H9 (cell line): ENCODE results near the gene ETV7. TPM values are rescaled to one million over a fixed set of nuclear protein-coding genes. Genes with fewer than 3 reads are reported as not detected.

Experiments
- DNase-seq: peaks from one replicate; pipeline ENCODE4 v3.0.0-alpha.2; 2017
- H2AFZ ChIP-seq: one replicate; pipeline ENCODE4 v1.6.1; 2013; ENCODE audit warnings: mild to moderate bottlenecking, low read length, control low read depth, moderate library complexity
- H2AK5ac ChIP-seq: 2 replicates; pipeline ENCODE4 v1.6.1; 2013; ENCODE audit warnings: low read length, control low read depth, mixed read lengths; ENCODE audit not compliant: insufficient read length
- H2BK120ac ChIP-seq: one replicate; pipeline ENCODE4 v1.6.1; 2013; ENCODE audit warnings: low read depth, mild to moderate bottlenecking, low read length, control low read depth, inconsistent platforms; ENCODE audit not compliant: poor library complexity, severe bottlenecking
- H2BK12ac ChIP-seq: 2 replicates; pipeline ENCODE4 v1.6.1; 2013; ENCODE audit warnings: low read length, control low read depth, mixed read lengths, low read depth; ENCODE audit not compliant: insufficient read length
- H2BK15ac ChIP-seq: 2 replicates; pipeline ENCODE4 v1.6.1; 2013; ENCODE audit warnings: low read depth, low read length, control low read depth
- H2BK20ac ChIP-seq: one replicate; pipeline ENCODE4 v1.6.1; 2013; ENCODE audit warnings: low read depth, mild to moderate bottlenecking, low read length, control low read depth, inconsistent platforms; ENCODE audit not compliant: poor library complexity, severe bottlenecking
- H2BK5ac ChIP-seq: 2 replicates; pipeline ENCODE4 v1.6.1; 2013; ENCODE audit warnings: low read length, control low read depth, mixed read lengths; ENCODE audit not compliant: insufficient read length
- H3K14ac ChIP-seq: 2 replicates; pipeline ENCODE4 v1.6.1; 2013; ENCODE audit warnings: low read length, control low read depth; ENCODE audit not compliant: insufficient read depth
- H3K18ac ChIP-seq: 2 replicates; pipeline ENCODE4 v1.6.1; 2013; ENCODE audit warnings: low read depth, mild to moderate bottlenecking, mixed read lengths, low read length, control low read depth; ENCODE audit not compliant: insufficient read length
- H3K23ac ChIP-seq: 2 replicates; pipeline ENCODE4 v1.6.1; 2013; ENCODE audit warnings: low read length, control low read depth, mixed read lengths, low read depth; ENCODE audit not compliant: insufficient read length
- H3K23me2 ChIP-seq: 2 replicates; pipeline ENCODE4 v1.6.1; 2013; ENCODE audit warnings: low read depth, mild to moderate bottlenecking, mixed read lengths, low read length, control low read depth; ENCODE audit not compliant: insufficient read length, poor library complexity, severe bottlenecking
- H3K27ac ChIP-seq: 2 replicates; pipeline ENCODE4 v1.5.1; 2013; ENCODE audit warnings: low read length, control low read depth, mixed read lengths, low read depth; ENCODE audit not compliant: insufficient read length
- H3K27me3 ChIP-seq: 2 replicates; pipeline ENCODE4 v1.6.1; 2013; ENCODE audit warnings: low read length, control low read depth, inconsistent platforms; ENCODE audit not compliant: insufficient read depth
- H3K4ac ChIP-seq: 2 replicates; pipeline ENCODE4 v1.6.1; 2013; ENCODE audit warnings: low read depth, mild to moderate bottlenecking, control low read depth, inconsistent platforms, low read length, moderate library complexity
- H3K4me1 ChIP-seq: 2 replicates; pipeline ENCODE4 v1.6.1; 2013; ENCODE audit warnings: low read length, control low read depth, inconsistent platforms; ENCODE audit not compliant: insufficient read depth
- H3K4me2 ChIP-seq: 2 replicates; pipeline ENCODE4 v1.6.1; 2013; ENCODE audit warnings: low read length, control low read depth, mixed read lengths; ENCODE audit not compliant: insufficient read length, insufficient read depth
- H3K56ac ChIP-seq: 2 replicates; pipeline ENCODE4 v1.6.1; 2013; ENCODE audit warnings: low read depth, mild to moderate bottlenecking, mixed read lengths, low read length, control low read depth; ENCODE audit not compliant: insufficient read length
- H3K79me1 ChIP-seq: 2 replicates; pipeline ENCODE4 v1.6.1; 2013; ENCODE audit warnings: low read depth, mild to moderate bottlenecking, moderate library complexity, low read length, control low read depth, inconsistent platforms; ENCODE audit not compliant: insufficient read depth, poor library complexity, severe bottlenecking
- H3K79me2 ChIP-seq: 2 replicates; pipeline ENCODE4 v1.6.1; 2013; ENCODE audit warnings: low read length, control low read depth, inconsistent platforms; ENCODE audit not compliant: insufficient read depth
- H3K9ac ChIP-seq: 2 replicates; pipeline ENCODE4 v1.6.1; 2013; ENCODE audit warnings: low read length, control low read depth, mixed read lengths; ENCODE audit not compliant: insufficient read length; ENCODE audit errors: extremely low read depth
- H3K9me3 ChIP-seq: one replicate; pipeline ENCODE4 v1.6.1; 2013; ENCODE audit warnings: low read depth, low read length, inconsistent platforms; ENCODE audit not compliant: control insufficient read depth
- H3T11ph ChIP-seq: one replicate; pipeline ENCODE4 v1.6.1; 2013; ENCODE audit warnings: mild to moderate bottlenecking, low read length, control low read depth, inconsistent platforms
- H4K20me1 ChIP-seq: one replicate; pipeline ENCODE4 v1.6.1; 2013; ENCODE audit not compliant: control insufficient read depth, insufficient read length, insufficient read depth
- H4K5ac ChIP-seq: 2 replicates; pipeline ENCODE4 v1.6.1; 2013; ENCODE audit warnings: low read depth, mild to moderate bottlenecking, mixed read lengths, low read length, control low read depth; ENCODE audit not compliant: insufficient read length
- H4K8ac ChIP-seq: replicated peaks from 2 replicates; pipeline ENCODE4 v1.6.1; 2013; ENCODE audit warnings: low read length, control low read depth, mixed read lengths, low read depth; ENCODE audit not compliant: insufficient read length
- H4K91ac ChIP-seq: 2 replicates; pipeline ENCODE4 v1.6.1; 2013; ENCODE audit warnings: low read depth, mild to moderate bottlenecking, moderate library complexity, mixed read lengths, low read length, control low read depth; ENCODE audit not compliant: insufficient read length
- H3K27ac Mint-ChIP-seq, 3 experiments: 2 replicates in 2 of 3; 3 replicates in 1 of 3; pipeline ENCODE4 v1.8.0; 2020 to 2021; ENCODE audit warnings: mixed read lengths in 3 of 3, mild to moderate bottlenecking in 1 of 3, moderate library complexity in 1 of 3
- H3K27me3 Mint-ChIP-seq: 2 replicates; pipeline ENCODE4 v1.8.0; 2021; ENCODE audit warnings: low read depth, mild to moderate bottlenecking, moderate library complexity, mixed read lengths
- H3K36me3 Mint-ChIP-seq, 3 experiments: 2 replicates in 2 of 3; 3 replicates in 1 of 3; pipeline ENCODE4 v1.8.0; 2020 to 2021; ENCODE audit warnings: low read depth in 3 of 3, mixed read lengths in 3 of 3; ENCODE audit not compliant: insufficient read depth in 1 of 3
- H3K4me1 Mint-ChIP-seq, 2 experiments: 2 replicates each; pipeline ENCODE4 v1.8.0; 2020; ENCODE audit warnings: mixed read lengths in 2 of 2
- H3K4me3 Mint-ChIP-seq, 2 experiments: 2 replicates in 1 of 2; 3 replicates in 1 of 2; pipeline ENCODE4 v1.8.0; 2020 to 2021; ENCODE audit warnings: mild to moderate bottlenecking in 2 of 2, mixed read lengths in 2 of 2, moderate library complexity in 1 of 2
- H3K9me3 Mint-ChIP-seq, 2 experiments: 2 replicates in 1 of 2; 3 replicates in 1 of 2; pipeline ENCODE4 v1.8.0; 2020; ENCODE audit warnings: mild to moderate bottlenecking in 2 of 2, mixed read lengths in 2 of 2, moderate library complexity in 1 of 2
- WGBS: extraction: QIAGEN DNeasy Blood & Tissue Kit; methylation state at CpG from one replicate; pipeline ENCODE4 v1.1.7; 2013; ENCODE audit warnings: missing lambda C conversion rate, low lambda C conversion rate, mixed read lengths; ENCODE audit not compliant: insufficient read length; ENCODE audit errors: extremely low coverage; 5-methylcytosine and 5-hydroxymethylcytosine counted together
- total RNA-seq: library from RNA; stranded (reverse); gene quantifications from 2 replicates; pipeline ENCODE4 v1.2.1, GENCODE V29; 2021
- TF ChIP-seq, protein P1 (sequence below): fragments of 200-600 bp; sonication (generic); conservative IDR thresholded peaks from 3 replicates; pipeline ENCODE4 v1.8.0; 2021; ENCODE audit warnings: antibody characterized with exemption, mild to moderate bottlenecking

ETV7 gene
- total RNA-seq, 1 experiment from 2014 or later, result 0.92 TPM

DNA sequence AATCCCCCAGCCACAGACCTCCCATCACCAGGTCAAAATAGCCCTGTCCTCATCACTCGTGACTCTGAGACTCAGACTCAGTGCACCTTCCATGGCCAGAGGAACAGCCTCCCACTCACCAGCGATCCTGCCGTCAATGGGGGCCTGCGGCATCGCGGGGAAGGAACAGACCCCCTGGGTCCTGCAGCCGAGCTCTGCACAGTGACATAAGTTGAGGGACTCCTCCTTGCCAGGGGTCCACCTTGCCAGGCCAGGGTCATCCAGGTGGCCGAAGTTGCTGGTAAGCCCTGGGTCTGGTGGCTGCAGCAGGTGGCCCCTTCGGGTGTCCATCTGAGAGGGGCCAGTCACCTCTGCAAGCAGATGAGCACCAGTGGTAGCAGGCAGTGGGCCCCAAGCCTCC, 16.3 kb downstream of the ETV7 start:
- no peak overlapping the region for H2AFZ ChIP-seq
- H3K79me1 ChIP-seq, result no peaks in the 10 kb centered on the region
- DNase-seq, result no peak
- peaks cover 7% of the 10 kb centered on the region for H3K27me3 Mint-ChIP-seq
- no peak overlapping the region; the same call in 1 of the 2 replicates for H3K14ac ChIP-seq
- peaks cover 0 to 4% of the 10 kb centered on the region in 2 experiments; a peak in 2 of 5 replicates for H3K9me3 Mint-ChIP-seq
- no peak overlapping the region for H3K9ac ChIP-seq
- H2BK5ac ChIP-seq, result no peak overlapping the region
- 0 out of 2 replicates have a peak, but pooled peaks cover 2% of the 10 kb centered on the region for H3K79me2 ChIP-seq
- H3K4ac ChIP-seq, result no peak overlapping the region
- WGBS, result no CpG with 5 or more reads among the region's 9 CpGs
- TF ChIP-seq, protein P1, sequence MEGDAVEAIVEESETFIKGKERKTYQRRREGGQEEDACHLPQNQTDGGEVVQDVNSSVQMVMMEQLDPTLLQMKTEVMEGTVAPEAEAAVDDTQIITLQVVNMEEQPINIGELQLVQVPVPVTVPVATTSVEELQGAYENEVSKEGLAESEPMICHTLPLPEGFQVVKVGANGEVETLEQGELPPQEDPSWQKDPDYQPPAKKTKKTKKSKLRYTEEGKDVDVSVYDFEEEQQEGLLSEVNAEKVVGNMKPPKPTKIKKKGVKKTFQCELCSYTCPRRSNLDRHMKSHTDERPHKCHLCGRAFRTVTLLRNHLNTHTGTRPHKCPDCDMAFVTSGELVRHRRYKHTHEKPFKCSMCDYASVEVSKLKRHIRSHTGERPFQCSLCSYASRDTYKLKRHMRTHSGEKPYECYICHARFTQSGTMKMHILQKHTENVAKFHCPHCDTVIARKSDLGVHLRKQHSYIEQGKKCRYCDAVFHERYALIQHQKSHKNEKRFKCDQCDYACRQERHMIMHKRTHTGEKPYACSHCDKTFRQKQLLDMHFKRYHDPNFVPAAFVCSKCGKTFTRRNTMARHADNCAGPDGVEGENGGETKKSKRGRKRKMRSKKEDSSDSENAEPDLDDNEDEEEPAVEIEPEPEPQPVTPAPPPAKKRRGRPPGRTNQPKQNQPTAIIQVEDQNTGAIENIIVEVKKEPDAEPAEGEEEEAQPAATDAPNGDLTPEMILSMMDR, result no peak
- no peak overlapping the region for H3K18ac ChIP-seq
- no peak overlapping the region for H2BK20ac ChIP-seq
- no peak overlapping the region for H3K56ac ChIP-seq
- H2BK15ac ChIP-seq, result no peak overlapping the region
- H4K20me1 ChIP-seq, result no peaks in the 10 kb centered on the region
- H3K27ac Mint-ChIP-seq, result peak overlapping the region in 1 of 3 experiments; percentile 40; a peak in 1 of 7 replicates
- no peak overlapping the region for H3K23ac ChIP-seq
- no peak overlapping the region for H4K5ac ChIP-seq
- no peaks in the 10 kb centered on the region for H3K9me3 ChIP-seq
- peaks cover 10 to 21% of the 10 kb centered on the region in 2 experiments for H3K4me1 Mint-ChIP-seq
- no peak overlapping the region for H4K8ac ChIP-seq
- no peak overlapping the region for H2AK5ac ChIP-seq
- no peak overlapping the region for H3K27ac ChIP-seq
- no peak overlapping the region for H3T11ph ChIP-seq
- H3K23me2 ChIP-seq, result no peaks in the 10 kb centered on the region
- H3K27me3 ChIP-seq, result no peaks in the 10 kb centered on the region
- no peak overlapping the region for H4K91ac ChIP-seq
- H2BK120ac ChIP-seq, result no peak overlapping the region
- peaks cover 0 to 7% (median 0%) of the 10 kb centered on the region in 3 experiments; a peak in 2 of 7 replicates for H3K36me3 Mint-ChIP-seq
- no peak overlapping the region for H2BK12ac ChIP-seq
- H3K4me3 Mint-ChIP-seq, result no peak overlapping the region
- H3K4me1 ChIP-seq, result no peaks in the 10 kb centered on the region; the same call in 1 of the 2 replicates
- H3K4me2 ChIP-seq, result no peak overlapping the region
